NCI-H2196 (cell line): Measurements from ENCODE around the gene OVAAL.
A peak's percentile ranks its signal among the peaks of the same experiment; 100 is the strongest.

ENCODE experiments used
- DNase-seq: peaks from one replicate; lab custom pipeline; 2025; ENCODE audit not compliant: unreplicated experiment; lab: John Stamatoyannopoulos, UW

OVAAL gene

DNA sequence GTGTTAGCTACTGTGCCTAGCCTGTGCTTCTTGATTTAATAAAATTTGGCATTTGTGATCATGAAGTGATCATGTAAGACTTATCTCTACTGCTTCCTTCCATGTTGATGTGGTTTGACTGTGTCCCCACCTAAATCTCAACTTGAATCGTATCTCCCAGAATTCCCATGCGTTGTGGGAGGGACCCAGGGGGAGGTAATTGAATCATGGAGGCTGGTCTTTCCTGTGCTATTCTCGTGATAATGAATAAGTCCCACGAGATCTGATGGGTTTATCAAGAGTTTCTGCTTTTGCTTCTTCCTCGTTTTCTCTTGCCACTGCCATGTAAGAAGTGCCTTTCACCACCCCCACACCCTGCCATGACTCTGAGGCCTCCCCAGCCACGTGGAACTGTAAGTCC is at the start of gene OVAAL:
OVAAL (plus strand) TSS at position 301 of the 400 bp plus-strand sequence.
- DNase-seq = no peak

DNA sequence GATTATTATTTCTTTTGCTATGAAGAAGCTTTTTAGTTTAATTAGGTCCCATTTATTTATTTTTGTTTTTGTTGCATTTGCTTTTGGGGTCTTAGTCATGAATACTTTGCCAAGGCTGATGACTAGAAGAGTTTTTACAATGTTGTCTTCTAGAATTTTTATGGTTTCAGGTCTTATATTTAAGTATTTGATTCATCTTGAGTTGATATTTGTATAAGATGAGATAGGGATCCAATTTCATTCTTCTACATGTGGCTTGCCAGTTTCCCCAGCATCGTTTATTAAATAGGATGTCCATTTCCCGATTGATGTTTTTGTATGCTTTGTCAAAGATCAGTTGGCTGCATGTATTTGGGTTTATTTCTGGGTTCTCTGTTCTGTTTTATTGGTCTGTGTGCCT is 47.9 kb upstream of the OVAAL start:
- no peak for DNase-seq

DNA sequence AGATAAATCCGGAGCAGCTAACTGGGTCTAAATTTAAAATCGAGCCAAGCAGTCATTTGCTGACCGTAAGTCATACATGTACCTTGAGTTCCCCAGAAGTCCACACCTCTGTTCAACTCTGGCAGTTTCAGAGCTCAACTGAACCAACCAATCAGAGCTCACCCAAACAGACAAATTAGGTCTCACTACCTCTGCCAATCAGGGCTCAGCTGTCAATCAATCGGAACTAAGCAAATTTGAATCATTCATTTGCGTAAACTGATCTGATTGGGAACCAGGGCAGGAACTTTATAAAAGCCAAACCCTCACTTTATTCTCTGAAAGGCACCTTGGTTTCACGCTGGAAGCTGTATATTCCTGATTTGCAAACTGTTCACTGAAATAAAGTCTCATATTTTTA is 45.2 kb upstream of the OVAAL start:
- DNase-seq = no peak

DNA sequence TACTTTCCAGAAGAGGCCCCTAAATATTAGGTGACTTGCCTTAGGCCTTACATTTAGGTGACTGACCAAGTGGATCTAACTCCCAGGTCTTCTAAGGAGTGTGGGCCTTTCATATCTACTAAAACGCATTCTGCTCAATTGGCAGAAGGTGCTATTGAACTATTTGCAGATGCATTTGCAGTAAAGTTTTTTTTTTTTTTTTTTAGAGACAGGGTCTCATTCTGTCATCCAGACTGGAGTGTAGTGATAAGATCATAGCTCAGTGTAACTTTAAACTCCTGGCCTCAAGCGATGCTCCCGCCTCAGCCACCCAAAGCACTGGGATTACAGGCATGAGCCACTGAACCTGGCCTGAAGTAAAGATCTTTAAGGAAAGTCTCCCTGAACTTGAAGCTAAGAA is 43.4 kb upstream of the OVAAL start:
- no peak for DNase-seq

DNA sequence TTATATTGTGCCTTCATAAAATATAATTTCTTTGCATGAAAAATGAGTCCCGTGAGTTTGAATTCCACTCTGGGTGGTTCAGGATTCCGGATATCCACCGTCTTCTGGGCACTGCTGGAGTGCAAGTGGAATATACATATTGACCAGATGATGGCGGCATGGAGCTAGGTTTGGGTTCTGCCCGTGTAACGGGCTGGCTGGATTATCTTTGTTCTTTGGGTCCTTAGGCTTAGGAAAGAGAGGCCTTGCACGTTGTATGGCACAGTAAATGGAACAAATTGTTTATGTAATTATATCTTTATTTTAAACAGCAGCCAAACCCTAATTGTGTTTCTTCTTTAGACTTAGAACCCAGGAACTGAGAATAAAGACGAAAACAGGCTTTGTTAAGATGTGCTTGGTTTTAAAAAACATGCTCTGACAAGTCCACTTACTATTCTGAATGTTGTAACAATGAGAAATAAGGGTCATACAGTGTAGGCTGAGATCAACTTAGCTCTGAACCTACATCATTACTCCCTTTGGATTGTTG is 42.8 kb upstream of the OVAAL start:
- DNase-seq = peak; percentile 78

DNA sequence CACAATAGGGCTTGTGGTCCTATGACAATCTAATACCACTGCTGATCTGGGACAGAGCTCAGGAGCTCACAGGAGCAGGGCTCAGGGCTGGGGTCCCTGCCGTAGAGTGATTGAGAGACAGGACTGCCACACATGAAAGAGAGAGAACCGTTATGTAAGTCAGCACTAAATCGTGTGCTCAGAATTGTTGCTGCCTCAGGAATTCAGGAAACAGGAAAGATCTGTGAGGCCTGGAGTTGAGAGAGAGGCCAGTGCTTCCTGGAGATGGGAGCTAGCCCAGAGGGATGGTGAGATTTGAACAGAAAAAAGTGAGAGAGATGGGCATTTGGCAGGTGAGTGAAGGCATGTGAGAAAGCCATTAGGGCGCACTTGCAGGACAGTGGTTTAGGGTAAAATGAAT is 38.9 kb upstream of the OVAAL start:
- no peak for DNase-seq

DNA sequence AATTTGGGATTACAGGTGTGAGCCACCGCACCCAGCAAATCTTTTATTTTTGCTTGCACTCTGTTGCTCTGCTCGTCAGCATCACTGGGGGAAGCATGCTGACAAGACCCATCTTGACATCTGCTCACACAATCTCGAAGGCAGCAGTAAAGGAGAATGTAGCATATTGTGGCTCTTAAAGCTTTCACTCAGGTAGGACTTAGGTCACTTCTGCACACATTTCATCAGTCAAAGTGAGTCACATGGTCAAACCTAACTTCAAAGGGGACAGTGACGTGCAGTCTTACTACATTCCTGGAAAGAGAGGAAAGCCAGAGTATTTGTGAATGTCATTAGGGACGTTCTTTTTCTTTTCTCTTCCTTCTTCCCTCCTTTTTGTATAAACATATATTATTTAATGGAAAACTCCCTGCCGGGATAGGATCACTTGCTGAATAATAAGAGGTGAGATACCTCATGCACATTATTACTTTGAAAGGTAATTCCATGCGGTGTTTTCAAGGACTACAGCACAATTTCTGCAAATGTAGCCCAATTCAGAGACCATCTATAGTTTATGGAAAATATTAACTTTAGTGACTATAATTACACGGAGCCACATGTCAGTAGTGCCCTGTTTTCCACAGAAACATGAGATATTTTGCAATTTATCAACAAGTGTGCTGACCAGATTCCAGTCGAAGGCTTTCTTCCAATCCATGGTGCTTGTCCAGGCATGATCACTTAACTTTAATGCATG is 37.1 kb upstream of the OVAAL start:
- no peak for DNase-seq

DNA sequence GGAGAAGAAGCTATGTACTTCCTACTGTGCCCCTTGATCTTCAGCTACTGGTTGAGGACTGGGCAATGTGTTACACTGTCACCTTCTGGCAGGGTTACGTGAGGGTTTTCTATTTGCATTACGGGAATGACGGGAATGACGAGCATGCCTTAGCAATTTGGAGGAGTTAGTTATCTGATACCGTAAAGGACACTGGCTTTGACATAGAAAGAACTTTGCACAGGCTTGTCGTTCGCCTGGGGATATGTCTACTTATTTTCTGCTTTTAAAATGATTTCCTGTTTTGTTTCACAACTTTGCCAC is 36.6 kb upstream of the OVAAL start:
- DNase-seq = no peak

DNA sequence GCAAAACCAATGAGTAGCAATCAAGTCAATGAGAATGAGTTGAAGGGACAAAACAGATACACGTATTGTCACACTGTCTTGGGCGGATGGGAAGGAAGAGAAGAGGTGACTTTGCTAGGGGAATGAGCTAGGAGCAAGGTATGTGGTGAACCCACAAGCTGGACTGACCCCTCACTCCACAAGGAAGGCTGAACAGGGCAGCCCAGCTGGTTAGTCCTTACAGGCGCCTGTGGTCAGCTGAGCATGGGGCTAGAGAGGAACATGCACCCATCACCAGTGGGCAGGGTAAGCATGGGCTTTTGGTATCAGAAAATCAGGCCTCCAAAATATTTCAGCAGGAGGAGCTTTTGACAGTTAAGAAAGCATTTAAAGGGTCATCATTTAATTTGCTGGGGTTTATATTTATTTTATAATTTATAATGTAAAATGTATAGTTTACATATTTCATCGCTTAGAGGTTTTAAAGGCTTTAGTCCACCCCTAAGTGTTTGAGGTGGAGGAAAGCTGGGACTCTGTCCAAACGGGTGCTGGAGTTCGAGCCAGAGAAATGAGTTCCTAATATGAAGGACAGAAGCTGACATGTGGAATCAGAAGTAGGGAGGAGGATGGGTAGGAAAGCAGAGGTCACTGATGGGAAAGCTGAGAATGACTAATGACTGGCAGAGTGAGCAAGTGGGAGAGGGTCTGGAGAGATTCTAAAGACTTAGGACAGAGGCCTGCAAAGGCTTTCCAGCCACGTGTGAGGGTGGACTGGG is 34.4 kb upstream of the OVAAL start:
- no peak for DNase-seq

DNA sequence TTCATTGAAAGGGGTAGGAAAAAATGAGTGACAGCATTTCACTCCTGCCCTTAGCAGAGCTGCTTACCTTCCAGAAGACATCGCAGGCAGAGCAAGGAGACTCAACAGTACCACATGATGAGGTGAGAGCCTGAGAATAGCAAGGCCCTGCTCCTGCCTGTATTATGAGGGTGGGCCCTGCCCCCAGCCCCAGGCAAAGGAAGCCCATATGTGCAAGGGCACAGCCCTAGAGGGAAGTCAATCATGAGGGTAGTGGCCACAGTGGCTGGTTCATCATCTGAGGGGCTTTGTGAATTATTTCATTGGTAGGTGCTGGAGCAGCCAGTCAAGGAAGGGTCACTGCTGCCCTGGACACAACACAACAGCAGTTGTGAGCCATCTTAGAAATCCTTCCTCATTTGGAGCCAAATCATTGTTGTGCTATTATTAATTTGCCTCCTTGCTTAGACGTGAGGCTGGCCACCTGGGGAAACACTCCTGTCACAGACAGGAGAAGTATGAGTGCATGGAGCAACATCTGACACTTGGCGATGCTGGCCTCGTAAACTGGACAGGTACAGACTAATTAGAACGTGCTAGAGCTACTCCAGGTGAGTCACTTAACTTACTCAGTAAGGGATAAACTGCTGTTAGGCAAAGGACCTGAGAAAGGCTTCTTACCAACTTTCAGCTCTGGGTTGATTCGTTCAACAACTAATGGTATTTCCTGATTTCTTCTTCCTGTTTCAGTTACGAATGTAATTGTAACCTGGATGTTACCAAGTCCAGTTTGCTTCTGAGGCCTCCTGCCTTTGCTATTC is 33.6 kb upstream of the OVAAL start:
- DNase-seq = no peak

DNA sequence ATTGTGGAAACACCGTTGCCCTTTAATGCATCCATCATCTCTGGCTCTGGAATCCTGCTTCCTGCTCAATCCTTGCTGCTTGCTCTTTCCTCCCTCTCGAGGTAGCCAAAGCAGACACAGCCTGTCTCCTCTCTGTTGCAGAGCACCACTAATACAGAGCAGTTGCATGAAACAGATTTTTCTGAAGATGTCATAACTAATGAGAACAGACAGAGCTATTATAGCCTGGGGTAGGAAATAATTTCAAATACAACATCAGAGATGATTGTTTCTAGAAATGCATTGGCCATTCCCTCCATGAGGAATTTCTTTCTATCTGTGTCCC is 33.1 kb upstream of the OVAAL start:
- DNase-seq = no peak

DNA sequence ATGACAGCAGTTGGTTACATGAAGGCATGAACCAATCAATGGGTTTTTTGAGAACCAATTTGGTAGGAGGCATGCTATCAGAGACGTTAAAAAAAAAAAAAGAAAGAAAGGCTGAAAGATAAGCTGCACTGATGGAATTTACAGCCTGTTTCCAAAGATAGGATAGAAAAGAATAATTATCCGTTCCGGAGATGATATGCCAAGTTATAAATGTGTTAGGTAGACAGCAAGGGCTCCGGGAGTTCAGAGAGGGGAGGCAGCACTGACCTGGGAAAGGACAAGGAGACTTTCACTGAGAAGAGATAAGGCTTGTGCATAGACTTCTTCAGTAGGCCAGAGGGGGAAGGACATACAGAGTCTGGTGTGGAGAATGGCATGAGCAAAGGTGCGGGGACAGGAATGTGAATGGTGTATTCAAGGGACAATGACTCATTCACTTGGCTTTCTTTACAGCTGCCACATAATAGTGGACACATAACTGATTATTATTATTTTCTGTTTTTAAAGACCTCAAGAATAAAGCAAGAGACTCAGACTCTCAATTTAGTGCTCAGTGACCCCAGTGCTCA is 31.6 kb upstream of the OVAAL start:
- no peak for DNase-seq

DNA sequence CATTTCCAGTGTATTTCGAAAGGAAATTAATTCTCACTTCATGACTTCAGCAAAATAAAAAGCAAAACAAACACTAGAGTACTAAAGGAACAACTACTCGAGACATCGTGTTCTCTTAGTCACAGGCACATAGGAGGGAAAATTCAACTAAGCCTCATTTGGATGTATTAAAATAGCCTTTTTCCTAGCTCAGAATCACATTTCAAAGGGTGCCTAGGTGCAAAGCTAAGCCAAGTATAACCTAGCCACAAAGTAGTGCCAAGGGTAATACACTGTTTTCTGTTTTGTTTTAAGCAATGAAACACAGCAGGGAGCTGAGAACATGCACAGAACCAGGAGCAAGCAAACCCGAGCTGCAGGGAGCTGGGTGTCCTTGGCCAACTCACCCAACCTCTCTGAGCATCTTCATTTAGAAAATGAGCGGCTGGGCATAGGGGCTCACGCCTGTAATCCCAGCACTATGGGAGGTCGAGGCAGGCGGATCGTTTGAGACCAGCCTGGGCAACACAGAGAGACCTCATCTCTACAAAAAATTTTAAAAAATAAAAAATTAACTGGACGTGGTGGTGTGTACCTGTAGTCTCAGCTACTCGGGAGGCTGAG is 29.8 kb upstream of the OVAAL start:
- no peak for DNase-seq

DNA sequence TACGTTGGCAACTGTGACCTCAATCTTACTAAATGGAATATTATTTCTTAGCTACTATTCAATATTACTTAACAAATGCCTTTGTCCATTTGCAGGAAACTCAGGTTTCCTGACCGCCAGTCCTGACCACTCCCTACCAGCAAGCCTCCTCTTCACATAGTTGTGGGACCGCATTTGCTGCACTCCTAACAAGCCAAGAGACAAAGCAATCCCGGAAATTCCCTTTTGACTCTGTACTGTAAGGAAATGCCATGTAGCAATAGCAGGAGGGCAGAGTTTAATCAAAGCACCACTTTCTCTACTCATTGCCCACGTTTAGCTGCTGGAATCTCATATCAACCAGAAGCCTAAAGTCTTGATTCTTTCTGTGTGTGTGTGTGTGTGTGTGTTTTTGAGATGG is 28.3 kb upstream of the OVAAL start:
- DNase-seq = no peak

DNA sequence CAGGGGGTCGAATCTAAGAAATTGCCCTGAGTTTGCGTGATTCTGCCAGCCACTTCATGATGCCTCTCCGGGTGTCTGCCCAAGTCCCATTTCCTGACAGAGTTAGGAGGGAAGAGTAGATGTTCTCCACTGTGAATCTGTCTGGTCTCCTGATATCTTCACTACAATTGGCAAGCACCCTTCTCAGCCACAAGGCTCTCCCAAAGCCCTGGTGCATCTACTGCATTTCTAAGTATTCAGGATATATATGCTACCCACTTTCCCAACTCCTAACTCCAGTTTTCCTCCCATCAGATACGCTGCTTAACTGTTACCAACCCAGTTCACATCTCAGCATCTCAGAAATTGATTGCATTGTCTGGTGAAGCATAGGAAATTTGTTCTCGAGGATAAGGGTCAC is 25.9 kb upstream of the OVAAL start:
- no peak for DNase-seq

DNA sequence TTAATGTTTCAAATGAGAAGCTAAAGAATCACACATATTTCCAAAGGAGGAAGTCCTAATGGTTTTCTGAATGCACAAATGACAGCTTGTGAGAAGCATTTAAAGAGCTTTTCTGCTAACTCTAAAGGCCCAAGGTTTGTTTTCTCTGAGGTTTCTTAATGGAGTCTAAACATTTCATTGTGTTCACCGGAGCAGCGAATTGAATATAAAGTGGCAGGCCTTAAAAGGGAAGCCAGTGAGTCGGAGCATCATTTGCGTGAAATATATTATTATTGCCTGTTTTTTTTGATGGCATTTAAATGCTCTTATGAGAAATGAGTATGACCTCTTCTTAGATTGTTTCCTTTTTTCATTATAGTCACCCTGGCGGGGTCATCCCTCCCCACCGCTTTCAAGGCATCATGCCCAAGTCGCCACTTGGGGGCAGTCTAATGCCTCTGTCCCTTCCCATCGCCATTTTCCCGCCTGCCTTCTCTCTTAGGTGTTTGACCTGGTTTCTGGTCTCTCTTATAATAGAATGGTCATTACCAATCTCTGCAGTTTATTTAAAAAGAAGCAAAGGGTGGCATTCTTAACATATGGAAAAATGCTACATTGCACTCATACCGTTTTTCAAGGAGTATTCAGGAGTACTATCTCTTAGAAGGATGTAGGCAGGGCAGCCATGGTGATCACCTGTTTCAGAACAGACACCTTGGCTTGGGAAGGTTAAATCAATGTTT is 25.3 kb upstream of the OVAAL start:
- DNase-seq = peak; percentile 46

DNA sequence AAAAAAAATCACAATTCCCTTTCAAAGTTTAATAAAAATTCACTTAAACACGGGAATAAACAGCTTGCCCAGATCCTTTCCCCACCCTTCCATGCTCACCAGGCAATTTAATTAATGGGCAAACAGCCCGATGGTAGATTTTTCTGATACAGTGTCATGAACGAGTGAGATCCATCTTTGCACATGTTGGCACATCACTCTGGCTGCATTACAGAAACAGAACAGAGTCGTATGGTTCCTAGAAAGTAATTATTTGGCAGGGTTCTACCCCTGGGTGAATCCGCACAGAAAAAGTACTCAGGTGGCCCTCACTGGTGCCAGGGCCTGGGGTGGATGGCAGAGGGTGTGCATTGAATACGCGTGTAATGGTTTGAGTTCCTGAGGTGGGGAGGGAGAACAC is 24.6 kb upstream of the OVAAL start:
- no peak for DNase-seq

DNA sequence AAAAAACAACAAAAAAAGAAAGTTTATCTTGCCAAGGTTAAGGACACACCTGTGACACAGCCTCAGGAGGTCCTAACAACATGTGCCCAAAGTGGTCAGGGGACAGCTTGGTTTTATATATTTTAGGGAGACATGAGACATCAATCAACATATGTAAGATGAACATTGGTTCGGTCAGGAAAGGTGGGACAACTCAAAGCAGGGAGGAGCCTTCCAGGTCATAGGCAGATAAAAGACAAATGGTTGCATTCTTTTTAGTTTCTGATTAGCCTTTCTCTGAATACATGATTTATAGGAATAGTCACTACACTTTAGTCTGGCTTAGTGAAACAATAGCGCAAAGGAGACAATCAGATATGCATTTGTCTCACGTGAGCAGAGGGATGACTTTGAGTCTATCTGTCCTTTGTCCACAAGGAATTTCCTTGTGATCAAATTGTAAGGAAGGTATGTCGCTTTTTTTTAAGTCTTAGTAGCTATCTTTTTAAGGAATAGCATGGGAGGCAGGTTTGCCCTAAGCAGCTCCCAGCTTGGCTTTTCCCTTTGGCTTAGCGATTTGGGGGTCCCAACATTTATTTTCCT is 23.3 kb upstream of the OVAAL start:
- DNase-seq = no peak

DNA sequence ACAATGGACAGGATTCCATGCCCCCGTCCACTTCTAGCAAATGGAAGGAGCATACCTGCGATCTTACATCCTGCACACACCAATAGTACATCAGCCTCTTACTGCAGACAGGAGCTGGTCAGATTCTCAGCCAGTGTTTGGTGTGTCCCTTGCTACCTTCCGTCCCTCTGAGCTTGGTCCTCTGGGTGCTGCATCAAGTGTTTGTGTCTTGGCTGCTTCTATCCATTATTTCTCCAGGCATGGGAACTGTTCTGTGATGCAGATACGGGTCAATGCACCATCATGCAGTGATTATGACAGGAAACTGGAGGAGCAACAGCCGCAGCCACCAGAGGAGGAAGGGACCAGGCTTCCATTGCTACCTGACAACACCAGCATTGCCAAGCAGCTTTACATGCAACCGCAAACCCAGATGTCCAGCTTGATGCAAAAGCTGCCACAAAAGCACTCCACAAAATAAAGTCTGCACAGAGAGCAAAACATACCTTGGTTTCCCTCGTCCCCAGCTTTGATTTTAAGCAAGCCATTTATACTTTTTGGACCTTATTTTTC is 21.9 kb upstream of the OVAAL start:
- DNase-seq = no peak

DNA sequence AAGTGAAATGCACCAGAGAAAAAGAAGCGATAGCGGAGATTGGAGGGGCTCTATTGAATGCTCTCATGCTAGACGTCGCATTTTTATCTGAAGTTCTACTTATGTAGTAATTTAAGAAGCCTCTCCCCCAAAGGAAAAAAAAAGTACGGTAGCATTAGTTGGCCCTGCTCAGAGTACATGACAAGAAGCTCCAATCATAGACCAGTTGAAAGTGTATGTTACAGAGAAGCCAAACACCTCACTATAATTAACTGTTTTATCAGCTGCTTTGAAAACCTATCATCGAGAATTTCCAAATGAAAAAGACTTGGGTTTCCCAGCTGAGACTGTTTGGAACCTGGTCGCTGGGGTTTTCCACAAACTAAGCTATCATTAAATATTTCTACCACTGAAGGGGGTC is 19.6 kb upstream of the OVAAL start:
- no peak for DNase-seq
